ENCODE measurements around the gene LRRC61. TPM values are rescaled to one million over a fixed set of nuclear protein-coding genes. Genes with fewer than 3 reads are reported as not detected.

The LRRC61 gene
- total and polyA plus RNA-seq, 2 experiments from 2014 or later: 34.7 to 75.2 TPM

DNA sequence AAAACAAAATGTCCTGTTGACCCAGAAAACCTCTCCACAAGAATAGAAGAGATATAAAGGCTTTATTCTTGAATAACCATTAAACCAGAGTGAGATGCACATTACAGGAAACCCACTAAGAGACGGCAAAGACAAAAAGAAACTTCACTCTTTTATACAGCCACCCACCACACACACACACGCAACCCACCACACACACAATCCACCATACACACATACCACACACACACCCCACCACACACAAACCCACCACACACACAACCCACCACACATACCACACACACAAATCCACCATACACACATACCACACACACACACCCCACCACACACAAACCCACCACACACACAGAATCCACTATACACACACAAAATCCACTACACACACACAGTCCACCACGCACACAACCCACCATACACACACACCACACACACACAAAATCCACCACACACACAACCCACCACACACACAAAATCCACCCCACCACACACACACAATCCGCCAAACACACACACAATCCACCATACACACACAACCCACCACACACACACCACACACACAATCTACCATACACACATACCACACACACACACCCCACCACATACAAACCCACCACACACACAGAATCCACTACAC lies 36.0 kb downstream of the LRRC61 start (continued):
- no peak for TF ChIP-seq CREB1 (CRISPR knock-in tag; IDR thresholded peaks at IDR 0.05; ENCODE audit: low read depth)
- TF ChIP-seq, protein P1, sequence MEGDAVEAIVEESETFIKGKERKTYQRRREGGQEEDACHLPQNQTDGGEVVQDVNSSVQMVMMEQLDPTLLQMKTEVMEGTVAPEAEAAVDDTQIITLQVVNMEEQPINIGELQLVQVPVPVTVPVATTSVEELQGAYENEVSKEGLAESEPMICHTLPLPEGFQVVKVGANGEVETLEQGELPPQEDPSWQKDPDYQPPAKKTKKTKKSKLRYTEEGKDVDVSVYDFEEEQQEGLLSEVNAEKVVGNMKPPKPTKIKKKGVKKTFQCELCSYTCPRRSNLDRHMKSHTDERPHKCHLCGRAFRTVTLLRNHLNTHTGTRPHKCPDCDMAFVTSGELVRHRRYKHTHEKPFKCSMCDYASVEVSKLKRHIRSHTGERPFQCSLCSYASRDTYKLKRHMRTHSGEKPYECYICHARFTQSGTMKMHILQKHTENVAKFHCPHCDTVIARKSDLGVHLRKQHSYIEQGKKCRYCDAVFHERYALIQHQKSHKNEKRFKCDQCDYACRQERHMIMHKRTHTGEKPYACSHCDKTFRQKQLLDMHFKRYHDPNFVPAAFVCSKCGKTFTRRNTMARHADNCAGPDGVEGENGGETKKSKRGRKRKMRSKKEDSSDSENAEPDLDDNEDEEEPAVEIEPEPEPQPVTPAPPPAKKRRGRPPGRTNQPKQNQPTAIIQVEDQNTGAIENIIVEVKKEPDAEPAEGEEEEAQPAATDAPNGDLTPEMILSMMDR (conservative IDR thresholded peaks at IDR 0.05; ENCODE audit: low read depth in 2 of 2): no peak
- TF ChIP-seq EZH2phosphoT487 (IDR thresholded peaks at IDR 0.05; ENCODE audit: unreplicated experiment): no peak
- no peak for TF ChIP-seq REST (IDR thresholded peaks at IDR 0.05; ENCODE audit: unreplicated experiment)
- no peak for TF ChIP-seq ZNF331 (CRISPR knock-in tag; IDR thresholded peaks at IDR 0.05; ENCODE audit: low read depth)

- no peak overlapping the region for H3K27ac Mint-ChIP-seq
- Histone ChIP-seq H3K4me1 (ENCODE audit: insufficient read depth) (peaks cover 49% of the 10 kb centered on the region), H4K20me1 (replicated peaks; ENCODE audit: insufficient read depth) (no peaks in the 10 kb centered on the region), H3K79me2 (replicated peaks; ENCODE audit: insufficient read depth) (no peaks in the 10 kb centered on the region), H3K36me3 (ENCODE audit: insufficient read depth) (no peaks in the 10 kb centered on the region; the same call in 1 of the 2 replicates), H3K27me3 (ENCODE audit: insufficient read depth) (no peaks in the 10 kb centered on the region), H3K4me2 (no peak overlapping the region), H3K27ac (ENCODE audit: low read depth) (no peak overlapping the region), H3K4me3 (no peak overlapping the region), H2AFZ (no peak overlapping the region), H3F3A (replicated peaks; ENCODE audit: low read depth) (peaks cover 21% of the 10 kb centered on the region), H3K9me2 (ENCODE audit: insufficient read depth) (no peaks in the 10 kb centered on the region)
- peaks cover 54% of the 10 kb centered on the region for H3K4me1 Mint-ChIP-seq
- no peak for TF ChIP-seq STAT1 (IDR thresholded peaks at IDR 0.05; ENCODE audit: unreplicated experiment)
- DNase-seq (ENCODE audit: low spot score) (no peak), ATAC-seq (no peak)
- H3K36me3 Mint-ChIP-seq (ENCODE audit: low read depth): no peaks in the 10 kb centered on the region; the same call in 2 of the 3 replicates
- no peaks in the 10 kb centered on the region; the same call in 2 of the 3 replicates for H3K9me3 Mint-ChIP-seq
- peaks cover 5% of the 10 kb centered on the region for H3K27me3 Mint-ChIP-seq (ENCODE audit: insufficient read depth, low read depth, poor library complexity)
- no peak overlapping the region for H3K4me3 Mint-ChIP-seq
Measured at GRCh38 chr7:150359622-150360362, 36.6 kb downstream of the LRRC61 start.
